GM10266 (cell line): ENCODE measurements around the gene SCGB2A2.
A peak's percentile ranks its signal among the peaks of the same experiment; 100 is the strongest.

Source experiments
- DNase-seq: peaks from one replicate; pipeline ENCODE4 v3.0.0; 2012; ENCODE audit errors: extremely low spot score
- TF ChIP-seq, protein P1 (sequence below): IDR thresholded peaks from 2 replicates; pipeline ENCODE4 v1.5.1; 2012; ENCODE audit warnings: mild to moderate bottlenecking, low read depth; ENCODE audit not compliant: control insufficient read depth, insufficient read depth; ENCODE audit errors: missing control alignments

SCGB2A2 gene

DNA sequence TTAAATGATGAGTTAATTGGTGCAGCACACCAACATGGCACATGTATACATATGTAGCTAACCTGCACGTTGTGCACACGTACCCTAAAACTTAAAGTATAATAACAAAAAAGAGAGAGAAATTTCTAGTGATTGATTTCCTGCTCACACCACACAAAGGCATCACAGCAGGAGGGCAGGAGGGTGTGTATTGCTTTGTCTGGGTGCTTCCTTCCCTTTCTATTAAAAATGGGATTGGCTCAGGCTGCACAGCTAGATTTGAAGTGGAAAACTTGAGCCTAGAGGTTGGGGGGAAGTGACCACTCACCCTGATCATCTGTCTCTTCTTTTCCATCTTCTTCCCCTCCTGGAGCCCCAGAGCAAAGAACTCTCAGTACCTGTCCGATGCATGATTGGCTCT lies 28.9 kb upstream of the SCGB2A2 start:
- TF ChIP-seq, protein P1, sequence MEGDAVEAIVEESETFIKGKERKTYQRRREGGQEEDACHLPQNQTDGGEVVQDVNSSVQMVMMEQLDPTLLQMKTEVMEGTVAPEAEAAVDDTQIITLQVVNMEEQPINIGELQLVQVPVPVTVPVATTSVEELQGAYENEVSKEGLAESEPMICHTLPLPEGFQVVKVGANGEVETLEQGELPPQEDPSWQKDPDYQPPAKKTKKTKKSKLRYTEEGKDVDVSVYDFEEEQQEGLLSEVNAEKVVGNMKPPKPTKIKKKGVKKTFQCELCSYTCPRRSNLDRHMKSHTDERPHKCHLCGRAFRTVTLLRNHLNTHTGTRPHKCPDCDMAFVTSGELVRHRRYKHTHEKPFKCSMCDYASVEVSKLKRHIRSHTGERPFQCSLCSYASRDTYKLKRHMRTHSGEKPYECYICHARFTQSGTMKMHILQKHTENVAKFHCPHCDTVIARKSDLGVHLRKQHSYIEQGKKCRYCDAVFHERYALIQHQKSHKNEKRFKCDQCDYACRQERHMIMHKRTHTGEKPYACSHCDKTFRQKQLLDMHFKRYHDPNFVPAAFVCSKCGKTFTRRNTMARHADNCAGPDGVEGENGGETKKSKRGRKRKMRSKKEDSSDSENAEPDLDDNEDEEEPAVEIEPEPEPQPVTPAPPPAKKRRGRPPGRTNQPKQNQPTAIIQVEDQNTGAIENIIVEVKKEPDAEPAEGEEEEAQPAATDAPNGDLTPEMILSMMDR: no peak
- no peak for DNase-seq

DNA sequence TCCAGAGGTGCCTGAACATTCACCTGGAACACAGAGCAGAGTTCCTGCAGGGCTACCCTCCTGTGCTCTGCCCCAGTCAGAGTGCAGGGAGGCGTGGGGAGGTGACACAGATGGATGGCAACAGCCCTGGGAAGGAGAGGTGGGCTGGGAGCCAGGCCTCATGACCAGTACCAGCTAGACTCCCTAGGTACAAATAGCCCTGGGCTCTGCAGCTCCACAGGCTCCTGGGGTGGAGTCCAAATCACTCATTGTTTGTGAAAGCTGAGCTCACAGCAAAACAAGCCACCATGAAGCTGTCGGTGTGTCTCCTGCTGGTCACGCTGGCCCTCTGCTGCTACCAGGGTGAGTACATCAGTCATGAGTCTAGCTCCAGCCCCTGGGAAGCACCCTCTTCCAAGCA lies 27.9 kb upstream of the SCGB2A2 start, which contains the start of gene SCGB1D2:
SCGB1D2 (plus strand) TSS at position 219 of the 400 bp plus-strand sequence; CDS start at position 288, 69 bp downstream.
- no peak for DNase-seq
- TF ChIP-seq, protein P1: no peak

DNA sequence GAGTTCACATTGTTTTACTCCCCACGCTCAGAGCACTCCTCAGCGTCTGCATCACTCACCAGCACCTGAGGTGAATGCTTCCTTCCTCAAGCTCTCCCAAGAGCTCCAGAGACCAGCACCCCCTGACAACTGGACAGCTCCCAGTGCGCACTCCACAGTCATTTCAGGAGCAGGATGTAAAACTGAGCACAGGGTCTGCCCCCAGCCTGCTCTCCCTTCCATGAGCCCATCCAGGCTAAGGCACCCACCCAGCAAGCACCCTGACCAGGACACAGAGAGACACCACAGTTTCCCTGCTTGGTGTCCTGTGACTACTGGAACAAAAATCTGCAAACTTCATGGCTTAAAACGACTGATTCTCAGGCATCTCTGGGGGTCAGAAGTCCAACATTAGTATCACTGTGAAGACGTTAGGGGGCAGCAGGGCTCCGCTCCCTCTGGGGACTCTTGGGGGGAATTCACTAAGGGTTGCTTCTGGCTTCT lies 24.6 kb upstream of the SCGB2A2 start:
- TF ChIP-seq, protein P1: peak; percentile 26
- peak; percentile 25 for DNase-seq

DNA sequence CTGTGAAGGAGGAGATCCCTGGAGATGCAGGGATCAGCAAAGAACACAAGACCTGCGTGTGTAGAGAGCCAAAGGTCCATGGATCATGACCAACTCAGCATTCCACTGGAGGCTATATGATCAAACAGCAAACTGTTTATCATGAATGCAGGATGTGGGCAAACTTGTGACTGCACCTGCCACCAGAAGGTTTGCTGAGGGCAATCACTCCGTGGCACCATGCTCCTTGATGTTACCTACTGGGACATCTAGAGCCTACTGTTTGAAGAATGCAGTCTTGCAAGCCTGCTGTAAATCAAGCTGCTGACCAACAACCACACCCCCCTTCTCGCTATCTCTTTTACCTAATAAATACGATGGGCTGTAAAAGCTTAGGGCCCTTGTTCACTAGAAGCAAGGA lies 18.3 kb upstream of the SCGB2A2 start:
- TF ChIP-seq, protein P1: no peak

DNA sequence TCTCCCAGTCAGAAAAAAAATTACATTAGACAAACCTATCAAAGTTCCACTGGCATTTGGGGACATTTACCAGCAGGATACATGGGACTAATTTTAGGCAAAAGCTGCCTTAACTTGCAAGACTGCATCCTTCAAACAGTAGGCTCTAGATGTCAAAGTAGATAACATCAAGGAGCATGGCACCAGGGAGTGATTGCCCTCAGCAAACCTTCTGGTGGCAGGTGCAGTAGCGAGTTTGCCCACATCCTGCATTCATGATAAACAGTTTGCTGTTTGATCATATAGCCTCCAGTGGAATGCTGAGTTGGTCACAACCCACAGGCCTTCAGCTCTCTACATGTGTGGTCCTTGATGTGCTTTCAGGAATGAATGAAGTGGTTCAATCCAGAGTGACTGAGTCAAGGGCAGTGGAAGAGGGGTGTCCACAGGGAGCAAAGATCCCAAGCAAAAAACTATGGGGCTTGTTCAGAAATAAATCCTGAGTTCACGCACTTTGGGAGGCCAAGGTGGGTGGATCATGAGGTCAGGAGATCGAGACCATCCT lies 15.9 kb upstream of the SCGB2A2 start:
- DNase-seq: no peak
- TF ChIP-seq, protein P1: no peak

More for the DNA sequence above, 18.3 kb upstream of the SCGB2A2 start:
- DNase-seq: no peak

DNA sequence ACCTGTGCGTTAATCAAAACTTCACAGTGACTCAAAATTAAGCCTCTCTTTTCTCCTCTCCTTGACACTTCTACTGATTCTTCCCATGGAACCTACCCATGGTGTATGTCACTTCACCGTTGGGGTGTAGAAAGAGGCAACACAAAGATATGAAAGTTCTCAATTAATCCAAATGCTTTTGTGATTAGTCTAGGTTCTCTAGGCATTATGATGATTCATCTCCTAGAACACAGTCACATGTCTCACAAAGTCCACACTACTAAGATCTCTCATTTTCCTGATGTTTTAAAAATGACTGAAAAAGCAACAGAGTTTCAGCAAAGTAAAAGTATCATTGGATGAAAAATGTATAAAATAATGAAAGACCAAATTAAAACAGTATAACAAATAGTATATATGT lies 13.7 kb upstream of the SCGB2A2 start:
- TF ChIP-seq, protein P1: no peak
- DNase-seq: no peak

DNA sequence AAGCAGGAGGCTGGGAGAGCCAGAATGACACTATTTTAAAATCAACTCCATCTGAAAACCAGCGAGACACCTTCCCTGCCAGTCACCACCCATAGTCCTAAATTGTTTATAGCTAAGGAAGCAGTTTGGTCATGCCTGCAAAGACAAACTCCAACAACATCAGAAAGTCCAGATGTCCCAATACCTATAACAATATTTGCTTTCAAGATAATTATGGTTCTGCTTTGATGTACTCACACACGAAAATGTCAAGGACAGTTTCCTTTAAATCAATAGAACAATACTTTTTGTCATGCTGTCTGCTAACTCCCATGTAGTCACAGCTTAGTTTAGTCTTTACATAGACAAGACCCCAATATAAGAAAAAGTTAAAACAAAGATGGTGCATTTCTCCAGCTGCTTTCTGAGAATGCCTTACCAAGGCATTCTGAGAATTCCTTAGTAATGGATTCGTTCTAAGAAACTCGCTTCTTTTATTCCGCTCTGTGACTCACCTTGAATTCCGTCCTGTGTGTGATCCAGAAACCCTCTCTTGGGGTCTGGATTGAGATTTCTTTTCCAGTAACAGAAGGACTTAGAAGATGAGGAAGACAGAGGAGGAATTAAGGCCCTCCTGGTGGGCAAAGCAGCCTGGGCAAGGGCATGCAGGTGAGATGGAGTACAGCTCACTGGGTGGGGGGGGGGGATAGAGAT lies 9.6 kb upstream of the SCGB2A2 start:
- DNase-seq: no peak
- TF ChIP-seq, protein P1: no peak
